ENCODE data around the gene KLRC3. TPM values are rescaled to one million over a fixed set of nuclear protein-coding genes. Genes with fewer than 3 reads are reported as not detected.
"Not testable (repeated sequence)": the region's sequence is repeated elsewhere in the genome, so short reads cannot be mapped to it uniquely, and the experiment has no call there.

The KLRC3 gene
- not detected for polyA plus RNA-seq (2013)

DNA sequence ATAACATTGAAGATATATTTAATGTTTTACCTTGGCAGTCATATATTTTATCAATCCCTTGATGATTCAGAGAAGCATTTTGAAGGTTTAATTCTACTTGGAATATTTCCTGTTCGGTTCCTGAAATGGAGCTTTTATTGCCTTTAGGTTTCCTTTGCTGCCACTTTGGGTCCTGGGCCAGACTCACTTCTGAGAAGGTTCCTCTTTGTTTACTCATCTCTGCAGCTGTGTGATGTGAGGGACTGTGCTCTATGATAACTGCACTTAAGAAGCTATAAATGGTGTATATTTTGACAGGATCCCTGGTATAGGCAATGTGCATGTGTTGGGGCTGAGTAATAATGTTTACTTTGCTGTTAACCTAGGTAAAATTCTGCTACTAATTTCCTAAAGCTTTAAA lies at the start of gene KLRC3:
Gene KLRC3 (minus strand): TSS at position 262 of the 400 bp plus-strand sequence. CDS start 45 bp downstream, at position 217.
- POLR2A ChIA-PET: interaction anchor here (0.6 kb wide), 1 partner anchor 194 kb away, joined by 3 read pairs; no protein-coding TSS in a partner anchor
- CTCF ChIA-PET; H3K27ac ChIP-seq (ENCODE audit: insufficient read depth in 1 of 2, low read depth in 1 of 2, low read length in 2 of 2, poor library complexity in 1 of 2, severe bottlenecking in 2 of 2); H3K4me3 ChIP-seq (ENCODE audit: control insufficient read depth in 1 of 7, extremely low read depth in 1 of 7, insufficient read depth in 4 of 7, low read depth in 2 of 7, low read length in 6 of 7); H3K36me3 ChIP-seq (ENCODE audit: control insufficient read depth in 4 of 4, insufficient read depth in 4 of 4, low read length in 3 of 4); H3K9me3 ChIP-seq (ENCODE audit: control extremely low read depth in 1 of 5, control insufficient read depth in 4 of 5, insufficient read depth in 2 of 5, low read depth in 1 of 5, low read length in 4 of 5); H3K4me1 ChIP-seq (ENCODE audit: control extremely low read depth in 1 of 4, control insufficient read depth in 4 of 4, insufficient read depth in 4 of 4, low read length in 3 of 4): not testable (repeated sequence)
- no CpG with 5 or more reads among the region's 1 CpG for WGBS (ENCODE audit: insufficient coverage)
- H3K27me3 ChIP-seq (replicated peaks in 2 of 5; ENCODE audit: control insufficient read depth in 4 of 5, insufficient read depth in 5 of 5, low read length in 4 of 5): peaks cover 0 to 33% (median 0%) of the 10 kb centered on the region in 5 experiments
- DNase-seq: peak in 2 of 3 donors; percentile 22 to 57

DNA sequence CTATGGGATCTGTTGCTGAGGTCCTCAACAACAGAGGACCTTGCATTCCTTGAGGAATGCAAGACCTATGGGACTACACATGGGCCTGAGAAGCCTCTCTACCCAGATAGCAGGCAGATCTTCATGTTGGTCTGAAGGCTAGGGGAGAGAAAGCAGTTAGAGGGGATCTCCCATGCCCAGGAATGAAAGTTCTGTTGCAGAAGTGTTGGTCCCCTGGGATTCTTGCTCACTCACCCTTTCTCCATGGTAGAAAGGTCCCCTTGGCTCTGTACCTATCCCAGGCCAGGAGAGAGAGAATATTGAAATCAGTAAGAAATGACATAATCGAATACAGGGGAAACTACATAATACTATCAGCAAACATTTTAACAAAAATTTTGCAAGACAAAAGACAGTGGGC lies 49.3 kb upstream of the KLRC3 start:
- POLR2A ChIA-PET: no interaction called here
- Histone ChIP-seq H3K4me3 (ENCODE audit: control insufficient read depth in 1 of 7, extremely low read depth in 1 of 7, insufficient read depth in 4 of 7, low read depth in 2 of 7, low read length in 6 of 7) (no peak overlapping the region), H3K9me3 (ENCODE audit: control extremely low read depth in 1 of 5, control insufficient read depth in 4 of 5, insufficient read depth in 2 of 5, low read depth in 1 of 5, low read length in 4 of 5) (peaks cover 0 to 15% (median 0%) of the 10 kb centered on the region in 5 experiments), H3K4me1 (ENCODE audit: control extremely low read depth in 1 of 4, control insufficient read depth in 4 of 4, insufficient read depth in 4 of 4, low read length in 3 of 4) (no peaks in the 10 kb centered on the region), H3K27me3 (replicated peaks in 2 of 5; ENCODE audit: control insufficient read depth in 4 of 5, insufficient read depth in 5 of 5, low read length in 4 of 5) (peaks cover 0 to 14% (median 0%) of the 10 kb centered on the region in 5 experiments), H3K27ac (ENCODE audit: insufficient read depth in 1 of 2, low read depth in 1 of 2, low read length in 2 of 2, poor library complexity in 1 of 2, severe bottlenecking in 2 of 2) (no peak overlapping the region), H3K36me3 (ENCODE audit: control insufficient read depth in 4 of 4, insufficient read depth in 4 of 4, low read length in 3 of 4) (no peaks in the 10 kb centered on the region)
- WGBS (ENCODE audit: insufficient coverage): no CpG with 5 or more reads among the region's 1 CpG
- CTCF ChIA-PET: no interaction called here
- no peak for DNase-seq

DNA sequence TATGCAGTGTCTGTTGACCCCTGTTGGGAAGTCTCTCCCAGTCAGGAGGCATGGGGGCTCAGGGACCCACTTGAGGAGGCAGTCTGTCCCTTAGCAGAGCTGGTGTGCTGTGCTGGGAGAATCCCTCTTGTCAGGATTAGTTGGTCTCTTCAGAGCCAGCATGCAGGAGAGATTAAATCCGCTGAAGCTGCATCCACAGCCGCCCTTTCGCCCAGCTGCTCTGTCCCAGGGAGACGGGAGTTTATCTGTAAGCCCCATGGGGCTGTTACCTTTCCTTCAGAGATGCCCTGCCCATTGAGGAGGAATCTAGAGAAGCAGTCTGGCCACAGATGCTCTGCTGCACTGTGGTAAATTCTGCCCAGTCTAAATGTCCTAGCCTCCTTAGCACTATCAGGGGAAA lies 45.9 kb upstream of the KLRC3 start:
- no peaks in the 10 kb centered on the region for H3K36me3 ChIP-seq (ENCODE audit: control insufficient read depth in 4 of 4, insufficient read depth in 4 of 4, low read length in 3 of 4)
- WGBS (ENCODE audit: insufficient coverage): 100% methylated on average over 4 of the region's 4 CpGs
- peaks cover 0 to 21% (median 0%) of the 10 kb centered on the region in 5 experiments for H3K9me3 ChIP-seq (ENCODE audit: control extremely low read depth in 1 of 5, control insufficient read depth in 4 of 5, insufficient read depth in 2 of 5, low read depth in 1 of 5, low read length in 4 of 5)
- DNase-seq: no peak
- H3K4me3 ChIP-seq (ENCODE audit: control insufficient read depth in 1 of 7, extremely low read depth in 1 of 7, insufficient read depth in 4 of 7, low read depth in 2 of 7, low read length in 6 of 7): no peak overlapping the region
- H3K27ac ChIP-seq (ENCODE audit: insufficient read depth in 1 of 2, low read depth in 1 of 2, low read length in 2 of 2, poor library complexity in 1 of 2, severe bottlenecking in 2 of 2): no peak overlapping the region
- peaks cover 0 to 14% (median 0%) of the 10 kb centered on the region in 5 experiments for H3K27me3 ChIP-seq (replicated peaks in 2 of 5; ENCODE audit: control insufficient read depth in 4 of 5, insufficient read depth in 5 of 5, low read length in 4 of 5)
- CTCF ChIA-PET: no interaction called here
- no peaks in the 10 kb centered on the region for H3K4me1 ChIP-seq (ENCODE audit: control extremely low read depth in 1 of 4, control insufficient read depth in 4 of 4, insufficient read depth in 4 of 4, low read length in 3 of 4)
- POLR2A ChIA-PET: no interaction called here

DNA sequence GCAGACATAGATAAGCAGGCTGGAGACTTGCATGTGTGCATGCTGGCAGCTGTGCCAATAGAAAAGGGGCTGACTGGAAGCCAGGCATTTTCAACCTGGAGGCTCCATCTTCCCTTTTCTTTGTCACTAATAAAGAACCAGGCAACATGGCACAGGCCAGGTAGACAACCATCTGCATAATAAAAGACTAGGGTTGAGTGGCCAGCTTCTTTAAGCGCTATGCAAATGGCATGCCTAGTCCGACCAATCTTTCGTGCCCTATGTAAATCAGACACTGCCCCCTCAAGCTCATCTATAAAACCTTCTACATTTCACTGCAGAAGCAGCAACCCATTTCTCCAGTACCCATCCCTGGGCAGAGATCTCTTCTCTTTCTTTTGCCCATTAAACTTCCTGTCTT lies 37.4 kb upstream of the KLRC3 start:
- ChIA-PET CTCF (no interaction called here), POLR2A (no interaction called here)
- whole genome bisulfite sequencing (ENCODE audit: insufficient coverage): 93% methylated on average over 3 of the region's 3 CpGs
- Histone ChIP-seq H3K27me3 (replicated peaks in 2 of 5; ENCODE audit: control insufficient read depth in 4 of 5, insufficient read depth in 5 of 5, low read length in 4 of 5) (peaks cover 0 to 1% (median 0%) of the 10 kb centered on the region in 5 experiments), H3K27ac (ENCODE audit: insufficient read depth in 1 of 2, low read depth in 1 of 2, low read length in 2 of 2, poor library complexity in 1 of 2, severe bottlenecking in 2 of 2) (no peak overlapping the region), H3K4me3 (ENCODE audit: control insufficient read depth in 1 of 7, extremely low read depth in 1 of 7, insufficient read depth in 4 of 7, low read depth in 2 of 7, low read length in 6 of 7) (no peak overlapping the region), H3K36me3 (ENCODE audit: control insufficient read depth in 4 of 4, insufficient read depth in 4 of 4, low read length in 3 of 4) (no peaks in the 10 kb centered on the region), H3K4me1 (ENCODE audit: control extremely low read depth in 1 of 4, control insufficient read depth in 4 of 4, insufficient read depth in 4 of 4, low read length in 3 of 4) (no peaks in the 10 kb centered on the region), H3K9me3 (ENCODE audit: control extremely low read depth in 1 of 5, control insufficient read depth in 4 of 5, insufficient read depth in 2 of 5, low read depth in 1 of 5, low read length in 4 of 5) (peaks cover 2 to 43% (median 7%) of the 10 kb centered on the region in 5 experiments)
- no peak for DNase-seq

DNA sequence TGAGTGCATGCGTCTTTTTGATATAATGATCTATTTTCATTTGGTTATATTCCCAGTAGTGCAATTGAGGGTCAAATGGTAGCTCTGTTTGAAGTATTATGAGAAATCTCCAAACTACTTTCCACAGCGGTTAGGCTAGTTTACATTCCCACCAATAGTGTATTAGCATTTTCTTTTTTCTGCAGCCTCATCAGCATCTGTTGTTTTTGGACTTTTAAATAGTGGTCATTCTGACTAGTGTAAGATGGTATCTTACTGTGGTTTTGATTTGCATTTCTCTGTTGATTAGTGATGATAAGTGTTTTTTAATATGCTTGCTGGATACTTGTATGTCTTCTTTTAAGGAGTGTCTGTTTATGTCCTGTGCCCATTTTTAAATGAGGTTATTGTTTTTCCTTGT lies 36.5 kb upstream of the KLRC3 start:
- Histone ChIP-seq H3K36me3 (ENCODE audit: control insufficient read depth in 4 of 4, insufficient read depth in 4 of 4, low read length in 3 of 4) (no peaks in the 10 kb centered on the region), H3K27me3 (replicated peaks in 2 of 5; ENCODE audit: control insufficient read depth in 4 of 5, insufficient read depth in 5 of 5, low read length in 4 of 5) (peaks cover 0 to 1% (median 0%) of the 10 kb centered on the region in 5 experiments), H3K4me3 (ENCODE audit: control insufficient read depth in 1 of 7, extremely low read depth in 1 of 7, insufficient read depth in 4 of 7, low read depth in 2 of 7, low read length in 6 of 7) (no peak overlapping the region), H3K4me1 (ENCODE audit: control extremely low read depth in 1 of 4, control insufficient read depth in 4 of 4, insufficient read depth in 4 of 4, low read length in 3 of 4) (no peaks in the 10 kb centered on the region), H3K27ac (ENCODE audit: insufficient read depth in 1 of 2, low read depth in 1 of 2, low read length in 2 of 2, poor library complexity in 1 of 2, severe bottlenecking in 2 of 2) (no peak overlapping the region), H3K9me3 (ENCODE audit: control extremely low read depth in 1 of 5, control insufficient read depth in 4 of 5, insufficient read depth in 2 of 5, low read depth in 1 of 5, low read length in 4 of 5) (peaks cover 2 to 40% (median 7%) of the 10 kb centered on the region in 5 experiments)
- no peak for DNase-seq
- ChIA-PET POLR2A (no interaction called here), CTCF (no interaction called here)
- WGBS (ENCODE audit: insufficient coverage): 100% methylated on average over 1 of the region's 2 CpGs

DNA sequence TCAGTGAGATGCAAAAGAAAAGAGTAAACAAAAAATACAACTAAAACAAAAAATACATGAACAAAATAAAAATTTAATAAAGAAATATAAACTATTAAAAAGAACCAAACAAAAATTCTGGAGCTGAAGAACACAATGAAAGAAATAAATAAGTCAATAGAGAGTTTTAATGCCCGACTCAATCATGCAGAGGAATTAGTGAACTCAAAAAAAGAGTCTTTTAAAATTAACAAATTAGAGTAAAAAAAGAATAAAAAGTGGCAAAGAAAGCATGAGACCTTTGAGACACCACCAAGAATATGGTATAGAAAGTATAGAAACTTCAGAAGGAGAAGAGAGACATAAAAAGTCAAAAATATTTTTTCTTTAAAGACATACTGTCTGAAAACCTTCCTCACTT lies 35.4 kb upstream of the KLRC3 start:
- 100% methylated on average over 1 of the region's 1 CpG for WGBS (ENCODE audit: insufficient coverage)
- Histone ChIP-seq H3K27ac (ENCODE audit: insufficient read depth in 1 of 2, low read depth in 1 of 2, low read length in 2 of 2, poor library complexity in 1 of 2, severe bottlenecking in 2 of 2) (no peak overlapping the region), H3K9me3 (ENCODE audit: control extremely low read depth in 1 of 5, control insufficient read depth in 4 of 5, insufficient read depth in 2 of 5, low read depth in 1 of 5, low read length in 4 of 5) (peaks cover 2 to 37% (median 7%) of the 10 kb centered on the region in 5 experiments), H3K4me3 (ENCODE audit: control insufficient read depth in 1 of 7, extremely low read depth in 1 of 7, insufficient read depth in 4 of 7, low read depth in 2 of 7, low read length in 6 of 7) (no peak overlapping the region), H3K36me3 (ENCODE audit: control insufficient read depth in 4 of 4, insufficient read depth in 4 of 4, low read length in 3 of 4) (no peaks in the 10 kb centered on the region), H3K4me1 (ENCODE audit: control extremely low read depth in 1 of 4, control insufficient read depth in 4 of 4, insufficient read depth in 4 of 4, low read length in 3 of 4) (no peaks in the 10 kb centered on the region), H3K27me3 (replicated peaks in 2 of 5; ENCODE audit: control insufficient read depth in 4 of 5, insufficient read depth in 5 of 5, low read length in 4 of 5) (peaks cover 0 to 1% (median 0%) of the 10 kb centered on the region in 5 experiments)
- no peak for DNase-seq
- POLR2A ChIA-PET: no interaction called here
- CTCF ChIA-PET: no interaction called here

DNA sequence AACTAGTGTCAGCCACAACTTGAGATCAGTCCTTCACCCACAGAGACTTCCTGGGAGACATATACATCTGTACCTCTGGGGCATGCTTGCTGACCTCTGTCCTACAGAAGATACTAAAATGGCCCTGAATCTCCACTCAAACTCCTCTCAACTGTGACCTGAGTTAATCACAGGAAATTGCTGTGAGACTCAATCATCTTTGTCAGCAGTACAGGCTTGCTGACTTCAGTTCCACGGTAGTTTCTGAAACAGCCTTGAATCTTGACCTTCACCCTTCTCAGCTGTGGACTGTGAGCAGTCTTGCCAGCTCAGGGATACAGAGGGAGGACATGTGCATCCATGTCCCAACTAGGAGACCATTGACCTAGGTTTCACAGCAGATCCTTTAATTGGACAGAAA lies 34.1 kb upstream of the KLRC3 start:
- POLR2A ChIA-PET: no interaction called here
- no peaks in the 10 kb centered on the region for H3K36me3 ChIP-seq (ENCODE audit: control insufficient read depth in 4 of 4, insufficient read depth in 4 of 4, low read length in 3 of 4)
- no peaks in the 10 kb centered on the region for H3K4me1 ChIP-seq (ENCODE audit: control extremely low read depth in 1 of 4, control insufficient read depth in 4 of 4, insufficient read depth in 4 of 4, low read length in 3 of 4)
- peaks cover 2 to 29% (median 7%) of the 10 kb centered on the region in 5 experiments for H3K9me3 ChIP-seq (ENCODE audit: control extremely low read depth in 1 of 5, control insufficient read depth in 4 of 5, insufficient read depth in 2 of 5, low read depth in 1 of 5, low read length in 4 of 5)
- CTCF ChIA-PET: no interaction called here
- 100% methylated on average over 1 of the region's 1 CpG for WGBS (ENCODE audit: insufficient coverage)
- no peak overlapping the region for H3K4me3 ChIP-seq (ENCODE audit: control insufficient read depth in 1 of 7, extremely low read depth in 1 of 7, insufficient read depth in 4 of 7, low read depth in 2 of 7, low read length in 6 of 7)
- no peak for DNase-seq
- no peak overlapping the region for H3K27ac ChIP-seq (ENCODE audit: insufficient read depth in 1 of 2, low read depth in 1 of 2, low read length in 2 of 2, poor library complexity in 1 of 2, severe bottlenecking in 2 of 2)
- H3K27me3 ChIP-seq (replicated peaks in 2 of 5; ENCODE audit: control insufficient read depth in 4 of 5, insufficient read depth in 5 of 5, low read length in 4 of 5): peaks cover 0 to 6% (median 0%) of the 10 kb centered on the region in 5 experiments

Measured in common myeloid progenitor, CD34-positive (primary cell).